AG10803 (cell line): ENCODE data around the gene SLC22A3.
A peak's percentile ranks its signal among the peaks of the same experiment; 100 is the strongest.

Source experiments
- DNase-seq: peaks from one replicate; pipeline ENCODE4 v3.0.0; 2010; ENCODE audit warnings: low read depth
- H3K4me3 ChIP-seq: 2 replicates; pipeline ENCODE4 v1.5.1; 2011; ENCODE audit warnings: mild to moderate bottlenecking, low read length, control low read depth
- CTCF ChIP-seq: conservative IDR thresholded peaks from 2 replicates; pipeline ENCODE4 v1.5.1; 2011; ENCODE audit warnings: mild to moderate bottlenecking, low read length, control low read depth, inconsistent platforms

SLC22A3 gene

GRCh38 chr6:160333101-160333500, 15.1 kb upstream of the SLC22A3 start:
- no peak overlapping the region for H3K4me3 ChIP-seq
- no peak for DNase-seq
- TF ChIP-seq CTCF, result no peak

GRCh38 chr6:160333841-160334240, 14.3 kb upstream of the SLC22A3 start:
- no peak for TF ChIP-seq CTCF
- no peak for DNase-seq
- no peak overlapping the region for H3K4me3 ChIP-seq

- TF ChIP-seq CTCF, result no peak
- no peak overlapping the region for H3K4me3 ChIP-seq
- DNase-seq, result no peak
These were observed 12.0 kb upstream of the SLC22A3 start for GRCh38 chr6:160336200-160336599.

- no peak overlapping the region for H3K4me3 ChIP-seq
- no peak for TF ChIP-seq CTCF
- peak; percentile 28 for DNase-seq
These were observed 10.9 kb upstream of the SLC22A3 start for GRCh38 chr6:160337301-160337700.

- no peak for DNase-seq
- no peak overlapping the region for H3K4me3 ChIP-seq
- TF ChIP-seq CTCF, result no peak
These were observed 10.2 kb upstream of the SLC22A3 start for GRCh38 chr6:160337991-160338390.

GRCh38 chr6:160343144-160343543, 5.0 kb upstream of the SLC22A3 start:
- no peak for DNase-seq
- no peak for TF ChIP-seq CTCF
- H3K4me3 ChIP-seq, result no peak overlapping the region

GRCh38 chr6:160344271-160344670, 3.9 kb upstream of the SLC22A3 start:
- no peak for TF ChIP-seq CTCF
- no peak for DNase-seq
- no peak overlapping the region for H3K4me3 ChIP-seq
